DND-41 (cell line): ENCODE results near the gene P2RY2.

Source experiments
- ATAC-seq: fragments of 200-7000 bp; cut with Tn5 transposase; 3 replicates; pipeline ENCODE4 v1.9.1; 2021; ENCODE audit warnings: low read depth; ENCODE audit not compliant: insufficient read depth
- DNase-seq: peaks from one replicate; pipeline ENCODE4 v3.0.0-alpha.2; 2020
- H2AFZ ChIP-seq: 2 replicates; pipeline ENCODE4 v1.6.0; 2012; ENCODE audit warnings: low read depth, low read length
- H3K27ac ChIP-seq: 2 replicates; pipeline ENCODE4 v1.5.1; 2012; ENCODE audit warnings: low read length, inconsistent platforms
- H3K27me3 ChIP-seq: fragments of 200-600 bp; sonication (generic); 2 replicates; pipeline ENCODE4 v1.6.0; 2012; ENCODE audit warnings: low read length, mild to moderate bottlenecking, inconsistent platforms; ENCODE audit not compliant: insufficient read depth, poor library complexity
- H3K36me3 ChIP-seq: 2 replicates; pipeline ENCODE4 v1.5.1; 2012; ENCODE audit warnings: low read length, inconsistent platforms; ENCODE audit not compliant: insufficient read depth
- H3K4me1 ChIP-seq: 2 replicates; pipeline ENCODE4 v1.5.1; 2012; ENCODE audit warnings: mild to moderate bottlenecking, low read length; ENCODE audit not compliant: insufficient read depth
- H3K4me2 ChIP-seq: 2 replicates; pipeline ENCODE4 v1.6.0; 2012; ENCODE audit warnings: mild to moderate bottlenecking, moderate library complexity, low read length, inconsistent platforms; ENCODE audit not compliant: insufficient read depth
- H3K4me3 ChIP-seq, 2 experiments: fragments of 200-600 bp in 1 of 2; shearing (Covaris generic) in 1 of 2; 2 replicates each; pipeline ENCODE4 v1.5.1; 2012 to 2016; ENCODE audit warnings: inconsistent platforms in 2 of 2, low read length in 2 of 2, mild to moderate bottlenecking in 2 of 2, low read depth in 1 of 2, moderate library complexity in 1 of 2
- H3K79me2 ChIP-seq: 2 replicates; pipeline ENCODE4 v1.6.0; 2012; ENCODE audit warnings: low read length, inconsistent platforms; ENCODE audit not compliant: insufficient read depth
- H3K9ac ChIP-seq: 2 replicates; pipeline ENCODE4 v1.6.0; 2012; ENCODE audit warnings: low read depth, mild to moderate bottlenecking, inconsistent platforms, low read length, moderate library complexity
- H3K9me3 ChIP-seq: 2 replicates; pipeline ENCODE4 v1.5.1; 2012; ENCODE audit warnings: low read length, moderate library complexity, mild to moderate bottlenecking, inconsistent platforms; ENCODE audit not compliant: insufficient read depth, severe bottlenecking
- H4K20me1 ChIP-seq: 2 replicates; pipeline ENCODE4 v1.6.0; 2012; ENCODE audit warnings: low read length; ENCODE audit not compliant: insufficient read depth
- EZH2 ChIP-seq: IDR thresholded peaks from 3 replicates; pipeline ENCODE4 v1.6.1; 2012; ENCODE audit warnings: borderline replicate concordance, low read depth, mild to moderate bottlenecking, moderate library complexity, low read length, inconsistent platforms; ENCODE audit not compliant: severe bottlenecking
- TF ChIP-seq, protein P1 (sequence below): IDR thresholded peaks from 2 replicates; pipeline ENCODE4 v1.5.1; 2012; ENCODE audit warnings: borderline replicate concordance, low read length, moderate library complexity, mild to moderate bottlenecking; ENCODE audit not compliant: poor library complexity, severe bottlenecking; ENCODE audit errors: extremely low read depth

Gene P2RY2

DNA sequence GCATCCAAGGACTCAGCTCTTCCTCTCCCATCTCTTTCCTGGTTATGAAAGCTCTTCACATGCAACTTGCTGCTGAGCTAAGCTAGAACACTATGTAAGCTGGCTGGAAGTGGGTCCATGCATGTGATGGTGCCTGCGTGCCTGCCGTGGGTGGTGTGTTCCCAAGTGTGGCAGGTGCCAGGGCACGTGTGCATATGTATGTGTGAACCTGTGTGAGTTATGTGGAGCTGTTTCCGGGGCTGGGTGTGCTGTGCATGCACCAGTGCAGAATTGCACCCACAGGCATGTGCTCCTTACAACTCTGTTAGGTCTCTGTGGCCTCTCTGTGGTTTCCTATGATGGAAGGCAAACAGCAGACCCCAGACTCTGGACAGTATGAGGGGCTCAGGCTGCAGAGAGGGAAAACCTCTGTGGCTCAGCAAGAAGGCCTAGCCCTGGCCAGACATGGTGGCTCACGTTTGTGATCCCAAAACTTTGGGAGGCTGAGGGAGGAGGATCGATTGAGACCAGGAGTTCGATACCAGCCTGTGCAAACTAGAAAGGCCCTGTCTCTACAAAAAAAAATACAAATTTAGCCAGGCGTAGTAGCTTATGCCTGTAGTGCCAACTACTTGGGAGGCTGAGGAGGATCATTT lies 49.9 kb downstream of the P2RY2 start:
- Histone ChIP-seq H2AFZ (no peak overlapping the region), H3K4me1 (no peaks in the 10 kb centered on the region), H3K27me3 (peaks cover 19% of the 10 kb centered on the region), H3K4me2 (no peak overlapping the region), H3K79me2 (no peaks in the 10 kb centered on the region), H3K27ac (no peak overlapping the region), H3K4me3 (no peak overlapping the region), H4K20me1 (no peaks in the 10 kb centered on the region), H3K36me3 (no peaks in the 10 kb centered on the region), H3K9me3 (no peaks in the 10 kb centered on the region), H3K9ac (no peak overlapping the region)
- DNase-seq (no peak), ATAC-seq (no peak)
- TF ChIP-seq, protein P1, sequence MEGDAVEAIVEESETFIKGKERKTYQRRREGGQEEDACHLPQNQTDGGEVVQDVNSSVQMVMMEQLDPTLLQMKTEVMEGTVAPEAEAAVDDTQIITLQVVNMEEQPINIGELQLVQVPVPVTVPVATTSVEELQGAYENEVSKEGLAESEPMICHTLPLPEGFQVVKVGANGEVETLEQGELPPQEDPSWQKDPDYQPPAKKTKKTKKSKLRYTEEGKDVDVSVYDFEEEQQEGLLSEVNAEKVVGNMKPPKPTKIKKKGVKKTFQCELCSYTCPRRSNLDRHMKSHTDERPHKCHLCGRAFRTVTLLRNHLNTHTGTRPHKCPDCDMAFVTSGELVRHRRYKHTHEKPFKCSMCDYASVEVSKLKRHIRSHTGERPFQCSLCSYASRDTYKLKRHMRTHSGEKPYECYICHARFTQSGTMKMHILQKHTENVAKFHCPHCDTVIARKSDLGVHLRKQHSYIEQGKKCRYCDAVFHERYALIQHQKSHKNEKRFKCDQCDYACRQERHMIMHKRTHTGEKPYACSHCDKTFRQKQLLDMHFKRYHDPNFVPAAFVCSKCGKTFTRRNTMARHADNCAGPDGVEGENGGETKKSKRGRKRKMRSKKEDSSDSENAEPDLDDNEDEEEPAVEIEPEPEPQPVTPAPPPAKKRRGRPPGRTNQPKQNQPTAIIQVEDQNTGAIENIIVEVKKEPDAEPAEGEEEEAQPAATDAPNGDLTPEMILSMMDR: no peak
- no peak for TF ChIP-seq EZH2

DNA sequence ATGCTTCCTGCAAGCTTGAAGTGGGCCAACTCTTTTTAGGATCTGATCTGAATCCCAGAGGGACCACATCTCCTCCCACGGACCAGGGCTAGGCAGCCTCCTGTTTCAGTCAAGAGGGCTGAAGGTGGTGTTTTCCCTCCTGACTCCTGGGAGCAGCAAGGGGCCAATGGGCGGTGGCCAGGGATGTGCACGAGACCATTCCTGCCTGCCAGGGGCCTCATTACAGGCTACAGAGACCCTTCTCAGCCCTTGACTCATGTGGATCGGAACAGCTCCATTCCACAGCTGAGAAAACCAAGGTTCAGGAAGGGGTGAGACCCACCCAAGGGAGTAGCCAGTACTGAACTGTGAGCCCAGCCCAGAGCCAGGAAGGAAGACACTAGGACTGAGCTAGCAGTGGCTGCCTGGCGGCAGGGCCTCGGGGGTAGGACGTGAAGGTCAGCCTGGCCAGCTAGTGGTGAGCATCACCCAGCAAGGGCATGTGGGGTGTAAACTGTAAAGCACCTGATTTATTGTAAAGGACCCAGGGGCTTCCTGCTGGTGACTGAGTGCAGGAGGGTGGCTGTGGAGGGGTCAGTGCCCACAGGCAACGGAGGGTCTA lies 50.7 kb downstream of the P2RY2 start:
- Histone ChIP-seq H3K27me3 (peaks cover 13% of the 10 kb centered on the region), H2AFZ (no peak overlapping the region), H4K20me1 (no peaks in the 10 kb centered on the region), H3K9me3 (no peaks in the 10 kb centered on the region), H3K4me1 (no peaks in the 10 kb centered on the region), H3K4me3 (no peak overlapping the region), H3K36me3 (no peaks in the 10 kb centered on the region), H3K9ac (no peak overlapping the region), H3K27ac (no peak overlapping the region), H3K4me2 (no peak overlapping the region), H3K79me2 (no peaks in the 10 kb centered on the region)
- TF ChIP-seq, protein P1: no peak
- TF ChIP-seq EZH2: no peak
- ATAC-seq (no peak), DNase-seq (no peak)

DNA sequence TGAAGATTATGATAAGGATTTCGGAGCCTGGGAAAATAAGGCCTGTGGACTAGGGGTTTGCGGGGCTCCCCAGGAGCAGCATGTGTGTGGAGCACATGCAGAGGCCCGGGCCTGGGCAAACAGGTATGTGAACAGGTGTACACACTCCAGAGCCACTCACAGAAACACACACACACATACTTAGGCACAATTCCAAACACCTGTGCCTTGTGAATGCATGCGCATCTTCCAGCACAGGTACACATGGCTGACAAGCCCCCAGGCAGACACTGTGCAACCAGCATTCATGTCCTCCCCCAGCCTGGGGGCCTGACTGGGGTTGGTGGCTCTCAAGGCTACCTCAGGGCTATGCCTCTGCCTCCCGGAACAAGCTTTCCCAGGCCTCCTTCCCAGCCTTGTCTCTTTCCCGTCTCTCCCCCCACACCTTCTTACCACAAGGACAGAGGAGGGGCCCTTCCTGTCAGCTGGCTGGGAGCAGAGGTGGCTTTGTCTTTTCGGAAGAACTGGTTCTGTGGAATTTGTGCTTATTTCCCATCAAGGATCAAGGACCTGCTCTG lies 51.5 kb downstream of the P2RY2 start:
- Histone ChIP-seq H3K9me3 (no peaks in the 10 kb centered on the region), H3K79me2 (no peaks in the 10 kb centered on the region), H3K4me2 (no peak overlapping the region), H3K9ac (no peak overlapping the region), H3K27ac (no peak overlapping the region), H2AFZ (no peak overlapping the region), H3K4me3 (no peak overlapping the region), H3K4me1 (no peaks in the 10 kb centered on the region), H3K36me3 (no peaks in the 10 kb centered on the region), H4K20me1 (no peaks in the 10 kb centered on the region), H3K27me3 (peaks cover 13% of the 10 kb centered on the region)
- DNase-seq: no peak
- no peak for TF ChIP-seq EZH2
- TF ChIP-seq, protein P1: no peak
- ATAC-seq: no peak
